Measurements from ENCODE around the gene BANP. TPM values are rescaled to one million over a fixed set of nuclear protein-coding genes. Genes with fewer than 3 reads are reported as not detected.

Gene BANP
- total RNA-seq, 1 experiment from 2014 or later, result 16.7 TPM

DNA sequence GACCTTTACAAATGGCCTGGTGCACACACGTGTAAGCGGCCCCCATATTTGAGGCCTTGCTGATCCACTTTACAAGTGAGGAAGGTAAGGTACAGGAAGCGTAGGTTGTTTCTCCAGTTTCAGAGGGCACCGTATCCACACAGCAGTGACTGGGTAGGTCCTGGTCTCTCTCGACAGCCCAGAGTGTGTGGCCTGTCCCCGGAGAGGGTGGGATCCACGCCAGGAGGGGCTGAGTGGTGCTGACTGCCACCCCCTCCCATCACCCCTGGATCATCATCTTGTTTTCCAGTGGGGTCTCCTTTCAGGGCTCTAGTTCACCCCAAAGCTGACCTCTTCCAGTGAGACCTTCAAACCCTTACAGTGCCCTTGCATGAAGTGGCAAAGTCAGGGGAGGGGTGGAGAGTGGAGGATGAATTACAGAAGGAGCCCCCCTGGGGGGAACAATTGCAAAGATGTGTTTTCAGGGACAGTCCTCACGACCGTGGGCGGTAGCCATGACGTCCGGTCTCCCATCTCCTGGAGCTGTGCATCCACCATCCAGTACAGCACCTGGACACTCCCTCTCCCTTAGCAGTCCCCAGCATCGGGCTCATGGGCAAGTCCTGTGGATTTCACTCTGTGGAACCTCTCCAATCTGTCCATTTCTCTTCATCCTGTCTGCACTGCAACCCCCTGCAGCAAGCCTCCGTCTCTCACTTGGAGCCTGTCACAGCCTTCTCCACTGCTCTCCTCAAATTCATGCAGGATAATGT is 4.5 kb upstream of the BANP start:
- in situ Hi-C loops (cut with HindIII; ENCODE audit: low pct_unique_long_range_greater_than_20kb, low sequenced_read_pairs), result no loop called here
- DNase-seq (ENCODE audit: low read depth), result no peak

- no peak for DNase-seq (ENCODE audit: low read depth)
- in situ Hi-C loops (cut with HindIII; ENCODE audit: low pct_unique_long_range_greater_than_20kb, low sequenced_read_pairs), result no loop called here
These were observed 3.7 kb upstream of the BANP start for GRCh38 chr16:87947356-87948118.

GRCh38 chr16:87948119-87948545 is 3.1 kb upstream of the BANP start:
- in situ Hi-C loops (cut with HindIII; ENCODE audit: low pct_unique_long_range_greater_than_20kb, low sequenced_read_pairs), result no loop called here
- no peak for DNase-seq (ENCODE audit: low read depth)

DNA sequence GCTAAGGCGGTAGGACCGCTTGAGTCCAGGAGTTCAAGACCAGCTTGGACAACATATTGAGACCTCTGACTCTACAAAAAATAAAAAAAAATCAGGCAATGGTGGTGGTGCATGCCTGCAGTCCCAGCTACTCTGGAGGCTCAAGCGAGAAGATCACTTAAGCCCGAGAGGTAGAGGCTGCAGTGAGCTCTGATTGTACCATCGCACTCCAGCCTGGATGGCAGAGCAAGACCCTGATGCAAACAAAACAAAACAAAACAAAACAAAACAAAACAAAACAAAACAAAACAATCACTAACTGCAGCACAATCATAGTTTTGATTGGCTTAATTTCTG is 2.5 kb upstream of the BANP start:
- in situ Hi-C loops (cut with HindIII; ENCODE audit: low pct_unique_long_range_greater_than_20kb, low sequenced_read_pairs), result no loop called here
- DNase-seq (ENCODE audit: low read depth), result no peak

- DNase-seq (ENCODE audit: low read depth), result no peak
- in situ Hi-C loops (cut with HindIII; ENCODE audit: low pct_unique_long_range_greater_than_20kb, low sequenced_read_pairs), result no loop called here
These were observed 2.0 kb upstream of the BANP start for GRCh38 chr16:87949071-87949744.

DNA sequence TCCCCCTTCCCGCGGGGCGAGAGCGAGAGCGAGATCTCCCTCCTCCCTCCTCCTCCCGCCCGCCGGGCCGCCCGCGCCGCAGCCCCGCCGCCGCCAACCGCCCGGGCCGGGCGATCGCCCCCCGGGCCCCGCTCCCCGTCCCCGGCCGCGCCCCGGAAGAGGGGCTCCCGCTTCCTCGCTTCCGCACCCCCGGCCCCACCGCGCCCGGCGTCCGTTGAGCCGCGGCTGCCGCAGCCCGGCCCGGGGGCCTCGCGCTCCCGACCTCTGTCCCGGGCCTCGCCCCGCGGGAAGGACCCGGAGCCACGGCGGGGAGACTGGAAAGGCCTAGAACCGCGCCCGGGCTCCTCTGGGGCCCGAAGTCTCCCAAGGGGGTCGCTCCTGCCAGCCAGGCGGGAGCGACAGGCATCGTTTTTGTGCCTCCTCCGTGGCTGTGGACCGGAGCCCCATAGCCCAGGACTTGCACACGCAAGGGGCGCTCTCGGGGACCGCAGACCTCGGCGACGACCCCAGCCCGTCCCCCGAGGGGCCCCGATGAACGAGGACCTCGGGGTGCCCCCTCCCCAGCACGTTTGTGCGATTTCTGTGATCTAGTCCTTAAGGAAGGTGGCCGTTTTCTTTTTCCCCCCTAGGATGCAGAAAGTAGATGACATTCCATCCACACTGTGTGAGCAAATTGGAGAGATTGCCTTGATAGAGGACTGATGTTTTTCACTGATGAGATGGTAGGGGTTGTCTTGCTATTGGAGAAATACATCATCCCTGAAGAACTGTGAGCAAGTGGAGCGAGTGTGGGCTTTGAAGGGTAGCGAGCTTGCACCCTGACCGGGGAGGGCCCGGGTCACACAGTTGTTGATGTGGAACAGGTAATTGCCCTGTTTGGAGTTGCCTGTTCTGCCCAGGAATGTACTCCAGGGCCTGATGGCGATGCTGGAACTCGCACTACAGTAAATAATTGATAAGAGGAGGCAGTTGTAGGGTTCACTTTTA is 611 bp downstream of the BANP start:
- in situ Hi-C loops (cut with HindIII; ENCODE audit: low pct_unique_long_range_greater_than_20kb, low sequenced_read_pairs), result loop anchor here (25.0 kb wide), 1 partner anchor 335 kb away; no protein-coding TSS in a partner anchor
- peak; percentile 19 for DNase-seq (ENCODE audit: low read depth)

- no peak for DNase-seq (ENCODE audit: low read depth)
- in situ Hi-C loops (cut with HindIII; ENCODE audit: low pct_unique_long_range_greater_than_20kb, low sequenced_read_pairs), result loop anchor here (25.0 kb wide), 1 partner anchor 335 kb away; no protein-coding TSS in a partner anchor
These were observed 1.5 kb downstream of the BANP start for GRCh38 chr16:87952751-87953150.

DNA sequence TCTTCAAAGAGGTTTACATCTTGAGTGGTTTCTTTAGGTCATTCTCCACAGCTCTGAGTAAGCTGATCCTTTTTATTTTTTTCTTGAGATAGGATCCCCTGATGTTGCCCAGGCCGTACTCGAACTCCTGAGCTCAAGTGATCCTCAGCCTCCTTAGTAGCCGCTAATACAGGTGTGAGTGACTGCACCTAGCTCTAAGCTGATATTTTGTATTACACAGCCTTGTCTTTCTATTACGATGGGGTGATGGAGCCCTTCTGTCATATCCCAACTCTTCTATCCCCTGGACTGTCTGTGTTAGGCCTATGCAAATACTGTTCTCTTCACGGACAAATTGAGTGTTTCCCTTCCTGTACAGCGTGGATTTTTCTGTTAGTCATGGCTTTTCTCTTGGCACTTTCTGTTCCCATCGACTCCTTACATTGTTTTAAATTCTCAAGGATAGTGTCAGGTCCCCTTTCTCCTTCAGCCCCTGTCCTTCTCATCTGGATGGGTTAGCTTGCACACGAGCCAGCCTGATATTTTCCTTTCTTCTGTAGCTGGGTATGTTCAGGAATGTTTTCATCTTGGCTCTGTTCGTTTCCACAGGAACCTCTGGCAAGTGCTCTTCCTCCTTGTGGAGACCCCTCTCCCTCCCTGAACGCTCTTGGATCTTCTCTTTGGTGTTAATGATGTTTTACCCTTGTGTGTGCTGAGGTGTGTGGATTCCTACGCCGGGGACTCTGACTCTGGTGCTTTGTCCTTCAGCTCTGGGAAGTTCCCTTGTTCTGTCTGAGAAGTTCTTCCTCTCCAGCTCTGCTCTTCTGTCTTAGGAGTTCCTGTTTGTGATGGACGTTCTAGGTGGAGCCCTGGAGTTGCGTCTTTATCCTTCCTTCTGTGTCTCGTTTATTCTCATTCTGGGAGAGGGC is 2.3 kb downstream of the BANP start:
- no peak for DNase-seq (ENCODE audit: low read depth)
- in situ Hi-C loops (cut with HindIII; ENCODE audit: low pct_unique_long_range_greater_than_20kb, low sequenced_read_pairs), result loop anchor here (25.0 kb wide), 1 partner anchor 334 kb away; no protein-coding TSS in a partner anchor

- DNase-seq (ENCODE audit: low read depth), result no peak
- in situ Hi-C loops (cut with HindIII; ENCODE audit: low pct_unique_long_range_greater_than_20kb, low sequenced_read_pairs), result loop anchor here (25.0 kb wide), 1 partner anchor 333 kb away; no protein-coding TSS in a partner anchor
These were observed 3.1 kb downstream of the BANP start for GRCh38 chr16:87954361-87954760.

- in situ Hi-C loops (cut with HindIII; ENCODE audit: low pct_unique_long_range_greater_than_20kb, low sequenced_read_pairs), result loop anchor here (25.0 kb wide), 1 partner anchor 332 kb away; no protein-coding TSS in a partner anchor
- DNase-seq (ENCODE audit: low read depth), result no peak
These were observed 3.6 kb downstream of the BANP start for GRCh38 chr16:87954826-87955225.

- no peak for DNase-seq (ENCODE audit: low read depth)
- in situ Hi-C loops (cut with HindIII; ENCODE audit: low pct_unique_long_range_greater_than_20kb, low sequenced_read_pairs), result loop anchor here (25.0 kb wide), 1 partner anchor 332 kb away; no protein-coding TSS in a partner anchor
These were observed 4.3 kb downstream of the BANP start for GRCh38 chr16:87955302-87956097.

DNA sequence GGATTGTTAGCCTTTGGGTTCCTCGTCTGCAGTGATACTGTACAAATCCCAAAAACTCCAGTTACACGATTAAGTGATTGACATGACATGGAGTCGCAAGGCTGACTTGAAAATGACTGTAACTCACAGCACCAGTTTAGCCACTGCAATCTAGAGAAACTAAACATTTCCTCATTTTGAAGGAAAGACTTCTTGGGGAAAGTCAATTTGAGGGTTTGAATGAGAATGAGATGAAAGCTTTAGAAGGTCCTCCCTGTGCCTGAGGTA is 4.8 kb downstream of the BANP start:
- in situ Hi-C loops (cut with HindIII; ENCODE audit: low pct_unique_long_range_greater_than_20kb, low sequenced_read_pairs), result loop anchor here (25.0 kb wide), 1 partner anchor 331 kb away; no protein-coding TSS in a partner anchor
- no peak for DNase-seq (ENCODE audit: low read depth)

DNA sequence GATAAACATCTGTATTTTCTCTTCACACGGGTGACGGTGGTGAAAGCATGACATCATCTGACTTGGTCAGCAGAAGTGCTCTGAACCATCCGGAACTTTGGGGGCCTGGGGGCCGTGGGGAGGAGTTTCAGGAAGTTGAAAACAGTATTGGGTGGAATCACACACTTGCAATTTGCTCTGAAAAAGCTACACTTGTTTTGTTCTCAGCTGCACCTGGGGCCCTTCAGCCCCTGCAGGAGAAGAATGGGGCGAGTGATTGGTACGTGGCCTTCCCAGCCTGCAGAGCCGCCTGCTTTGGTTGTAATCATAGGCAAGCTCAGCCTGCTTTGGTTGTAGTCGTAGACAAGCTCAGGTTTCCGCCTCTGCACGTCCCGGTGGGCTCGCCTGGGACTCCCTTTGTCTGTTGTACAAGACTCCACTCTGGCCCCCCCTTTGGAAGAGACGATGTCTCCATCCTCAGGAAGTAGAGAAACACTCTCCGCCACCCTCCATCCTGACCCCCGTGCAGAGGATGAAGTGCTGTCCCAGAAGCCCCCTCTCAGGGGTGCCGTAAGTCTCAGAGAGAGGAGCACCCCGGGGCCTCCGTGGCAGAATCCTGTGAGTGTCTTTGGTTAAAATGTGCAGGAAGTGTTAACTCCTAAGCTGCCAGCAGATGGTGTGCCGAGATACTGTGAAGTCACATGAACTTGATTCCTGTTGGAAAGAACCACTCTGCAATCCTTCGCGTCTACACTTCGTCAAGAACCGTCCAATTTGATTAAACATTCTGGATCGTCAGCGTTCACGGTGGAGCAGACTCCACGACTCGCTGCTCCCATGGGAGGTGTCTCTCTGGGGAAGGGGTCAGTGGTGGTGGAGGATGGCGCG is 5.4 kb downstream of the BANP start:
- no peak for DNase-seq (ENCODE audit: low read depth)
- in situ Hi-C loops (cut with HindIII; ENCODE audit: low pct_unique_long_range_greater_than_20kb, low sequenced_read_pairs), result loop anchor here (25.0 kb wide), 1 partner anchor 331 kb away; no protein-coding TSS in a partner anchor

DNA sequence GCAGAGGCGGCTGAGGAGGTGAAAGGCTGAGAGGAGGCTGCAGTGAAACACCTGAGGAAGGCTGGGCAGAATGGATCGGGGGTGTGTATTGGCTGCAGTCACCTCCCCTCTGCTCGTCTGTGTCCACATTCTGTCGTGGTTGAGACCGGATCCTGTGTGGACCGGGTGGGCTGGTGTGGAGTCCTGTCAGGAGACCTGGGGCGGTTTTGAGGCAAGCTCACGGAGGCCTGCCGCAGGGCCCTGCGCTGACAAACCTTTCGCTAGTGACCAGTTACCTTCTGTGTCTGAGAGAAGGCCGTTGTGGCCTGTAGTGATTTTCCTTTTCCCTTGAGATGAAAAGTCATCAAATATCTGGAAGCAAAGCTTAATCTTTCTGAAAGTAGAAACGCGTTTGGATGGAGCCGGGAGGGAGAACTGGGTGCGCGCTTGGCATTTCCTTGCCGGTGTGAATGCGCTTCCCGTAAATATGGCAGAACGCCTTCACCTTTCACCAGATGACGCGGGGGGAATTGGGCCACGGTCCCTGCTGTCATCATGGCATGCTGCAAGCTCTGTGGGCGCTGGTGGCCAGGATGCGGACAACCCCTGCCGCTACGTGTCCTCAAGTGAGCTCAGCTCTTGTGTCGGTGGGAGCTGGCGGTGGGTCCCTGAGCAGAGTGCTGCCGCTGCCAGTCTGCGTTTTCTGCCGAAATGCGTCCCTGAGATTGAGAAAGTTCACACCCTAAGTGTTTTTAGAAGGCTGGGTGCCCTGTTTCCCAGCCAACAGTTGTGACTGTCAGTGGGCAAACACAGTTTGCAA is 6.3 kb downstream of the BANP start:
- DNase-seq (ENCODE audit: low read depth), result no peak
- in situ Hi-C loops (cut with HindIII; ENCODE audit: low pct_unique_long_range_greater_than_20kb, low sequenced_read_pairs), result loop anchor here (25.0 kb wide), 1 partner anchor 330 kb away; no protein-coding TSS in a partner anchor
